Uterus (tissue), 2 donors: ENCODE results near the gene CMKLR1.

Experiments
- CTCF ChIP-seq, 4 experiments: fragments of 200-600 bp in 2 of 4; fragments of 450-650 bp in 2 of 4; sonication (generic) in 2 of 4; IDR thresholded peaks; one replicate each; pipeline ENCODE4 v1.5.1; 2016 to 2019; ENCODE audit warnings: antibody characterized with exemption in 4 of 4, mild to moderate bottlenecking in 2 of 4, moderate library complexity in 1 of 4
- POLR2A ChIP-seq, 2 donors: fragments of 450-650 bp; IDR thresholded peaks; one replicate each; pipeline ENCODE4 v1.6.1; 2016; ENCODE audit warnings: antibody characterized with exemption in 2 of 2, mild to moderate bottlenecking in 1 of 2, moderate library complexity in 1 of 2

- TF ChIP-seq POLR2A (IDR thresholded peaks at IDR 0.05) = peak in 1 of 2 donors; percentile 27
- TF ChIP-seq CTCF (IDR thresholded peaks at IDR 0.05) = no peak
Observed at GRCh38 chr12:108338915-108339657, at the start of gene CMKLR1.
